ENCODE measurements around the gene MYH8. TPM values are rescaled to one million over a fixed set of nuclear protein-coding genes. Genes with fewer than 3 reads are reported as not detected.

Gene MYH8
- total and polyA plus RNA-seq, 2 experiments from 2014 or later: not detected

GRCh38 chr17:10396524-10397163, 25.1 kb downstream of the MYH8 start (continued):
- no peak for TF ChIP-seq ZNF462 (CRISPR knock-in tag; IDR thresholded peaks at IDR 0.05)
- no peak for TF ChIP-seq STAT1 (IDR thresholded peaks at IDR 0.05; ENCODE audit: unreplicated experiment)
- TF ChIP-seq EZH2 (IDR thresholded peaks at IDR 0.05; ENCODE audit: low read depth, unreplicated experiment): no peak
- no peak for TF ChIP-seq CTCF (conservative IDR thresholded peaks at IDR 0.05; ENCODE audit: low read depth in 2 of 2)
- no peak for TF ChIP-seq POLR2AphosphoS5 (IDR thresholded peaks at IDR 0.05; ENCODE audit: low read depth)
- no peak for TF ChIP-seq NANOG (IDR thresholded peaks at IDR 0.05; ENCODE audit: borderline replicate concordance)

DNA sequence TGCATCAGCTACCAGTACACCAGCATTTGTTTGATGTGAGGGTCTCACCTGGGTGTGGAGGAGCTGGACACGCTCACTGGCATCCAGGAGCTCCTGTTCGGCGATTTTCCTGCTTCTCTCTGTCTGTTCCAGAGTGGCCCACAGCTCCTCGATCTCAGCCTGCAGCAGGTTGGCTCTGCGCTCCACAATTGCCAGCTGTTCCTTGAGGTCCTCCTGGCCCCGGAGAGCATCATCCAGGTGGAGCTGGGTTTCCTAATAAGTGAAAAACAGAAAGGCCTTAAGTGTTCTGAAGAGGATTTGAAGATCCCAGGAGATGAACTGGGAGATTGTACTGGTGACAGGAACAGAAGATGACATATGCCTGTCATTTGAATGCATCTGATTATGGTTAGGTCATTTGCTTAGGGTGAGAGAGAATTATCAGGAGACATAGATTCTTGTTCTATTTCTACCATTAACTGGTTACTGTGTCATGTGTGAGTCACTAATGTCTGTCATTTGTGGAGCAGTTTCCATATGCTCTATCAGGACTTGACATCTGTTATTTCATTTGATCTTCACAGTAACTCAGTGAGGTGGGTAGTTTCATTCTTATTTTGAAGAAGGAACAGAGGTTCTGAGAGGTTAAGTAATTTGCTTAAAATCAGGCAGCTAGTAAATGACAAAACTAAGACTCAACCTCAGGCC, 27.4 kb downstream of the MYH8 start:
- H3K36me3 Mint-ChIP-seq (ENCODE audit: low read depth): no peaks in the 10 kb centered on the region
- no peaks in the 10 kb centered on the region for H4K20me1 ChIP-seq (replicated peaks; ENCODE audit: insufficient read depth)
- no peak overlapping the region for H3K4me3 ChIP-seq
- no peak overlapping the region for H3K27ac ChIP-seq (ENCODE audit: low read depth)
- H2AFZ ChIP-seq: peak overlapping the region; percentile 63; the same call in 1 of the 2 replicates
- no peak overlapping the region for H3K27ac Mint-ChIP-seq
- H3K9me2 ChIP-seq (ENCODE audit: insufficient read depth): no peaks in the 10 kb centered on the region; the same call in 1 of the 2 replicates
- no peak for ATAC-seq
- no peaks in the 10 kb centered on the region for H3K9me3 Mint-ChIP-seq
- H3F3A ChIP-seq (replicated peaks; ENCODE audit: low read depth): no peaks in the 10 kb centered on the region
- no peak overlapping the region for H3K4me3 Mint-ChIP-seq
- DNase-seq (ENCODE audit: low spot score): no peak
- H3K4me2 ChIP-seq: no peak overlapping the region
- H3K36me3 ChIP-seq (ENCODE audit: insufficient read depth): no peaks in the 10 kb centered on the region
- H3K79me2 ChIP-seq (replicated peaks; ENCODE audit: insufficient read depth): no peaks in the 10 kb centered on the region
- no peaks in the 10 kb centered on the region for H3K27me3 ChIP-seq (ENCODE audit: insufficient read depth)
- H3K4me1 ChIP-seq (ENCODE audit: insufficient read depth): no peaks in the 10 kb centered on the region
- H3K4me1 Mint-ChIP-seq: no peaks in the 10 kb centered on the region
- H3K27me3 Mint-ChIP-seq (ENCODE audit: insufficient read depth, low read depth, poor library complexity): peaks cover 1% of the 10 kb centered on the region
- TF ChIP-seq ZNF331 (CRISPR knock-in tag; IDR thresholded peaks at IDR 0.05; ENCODE audit: low read depth) (no peak), STAT1 (IDR thresholded peaks at IDR 0.05; ENCODE audit: unreplicated experiment) (no peak), EZH2phosphoT487 (IDR thresholded peaks at IDR 0.05; ENCODE audit: unreplicated experiment) (no peak), CTCF (conservative IDR thresholded peaks at IDR 0.05; ENCODE audit: low read depth in 2 of 2) (no peak), POLR2AphosphoS5 (IDR thresholded peaks at IDR 0.05; ENCODE audit: low read depth) (no peak)
- TF ChIP-seq, protein P1, sequence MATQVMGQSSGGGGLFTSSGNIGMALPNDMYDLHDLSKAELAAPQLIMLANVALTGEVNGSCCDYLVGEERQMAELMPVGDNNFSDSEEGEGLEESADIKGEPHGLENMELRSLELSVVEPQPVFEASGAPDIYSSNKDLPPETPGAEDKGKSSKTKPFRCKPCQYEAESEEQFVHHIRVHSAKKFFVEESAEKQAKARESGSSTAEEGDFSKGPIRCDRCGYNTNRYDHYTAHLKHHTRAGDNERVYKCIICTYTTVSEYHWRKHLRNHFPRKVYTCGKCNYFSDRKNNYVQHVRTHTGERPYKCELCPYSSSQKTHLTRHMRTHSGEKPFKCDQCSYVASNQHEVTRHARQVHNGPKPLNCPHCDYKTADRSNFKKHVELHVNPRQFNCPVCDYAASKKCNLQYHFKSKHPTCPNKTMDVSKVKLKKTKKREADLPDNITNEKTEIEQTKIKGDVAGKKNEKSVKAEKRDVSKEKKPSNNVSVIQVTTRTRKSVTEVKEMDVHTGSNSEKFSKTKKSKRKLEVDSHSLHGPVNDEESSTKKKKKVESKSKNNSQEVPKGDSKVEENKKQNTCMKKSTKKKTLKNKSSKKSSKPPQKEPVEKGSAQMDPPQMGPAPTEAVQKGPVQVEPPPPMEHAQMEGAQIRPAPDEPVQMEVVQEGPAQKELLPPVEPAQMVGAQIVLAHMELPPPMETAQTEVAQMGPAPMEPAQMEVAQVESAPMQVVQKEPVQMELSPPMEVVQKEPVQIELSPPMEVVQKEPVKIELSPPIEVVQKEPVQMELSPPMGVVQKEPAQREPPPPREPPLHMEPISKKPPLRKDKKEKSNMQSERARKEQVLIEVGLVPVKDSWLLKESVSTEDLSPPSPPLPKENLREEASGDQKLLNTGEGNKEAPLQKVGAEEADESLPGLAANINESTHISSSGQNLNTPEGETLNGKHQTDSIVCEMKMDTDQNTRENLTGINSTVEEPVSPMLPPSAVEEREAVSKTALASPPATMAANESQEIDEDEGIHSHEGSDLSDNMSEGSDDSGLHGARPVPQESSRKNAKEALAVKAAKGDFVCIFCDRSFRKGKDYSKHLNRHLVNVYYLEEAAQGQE (IDR thresholded peaks at IDR 0.05; ENCODE audit: unreplicated experiment): no peak
